Endothelial cell of umbilical vein (primary cell): Measurements from ENCODE around the gene FAM83C.

Experiments
- CTCF ChIP-seq, 2 donors: IDR thresholded peaks; 1 replicate in 1 of 2; 2 replicates in 1 of 2; pipeline ENCODE4 v1.5.1; 2011; ENCODE audit warnings: low read length in 2 of 2, mild to moderate bottlenecking in 2 of 2, moderate library complexity in 2 of 2, control low read depth in 1 of 2, inconsistent platforms in 1 of 2, low read depth in 1 of 2; ENCODE audit not compliant: insufficient read depth in 1 of 2; ENCODE audit errors: extremely low read depth in 1 of 2
- EZH2 ChIP-seq: IDR thresholded peaks from 2 replicates; pipeline ENCODE4 v1.6.1; 2012; ENCODE audit warnings: borderline replicate concordance, low read depth, mild to moderate bottlenecking, moderate library complexity, low read length, inconsistent platforms; ENCODE audit not compliant: severe bottlenecking
- FOS ChIP-seq: IDR thresholded peaks from 2 replicates; pipeline ENCODE4 v1.6.1; 2011; ENCODE audit warnings: mild to moderate bottlenecking, low read length, moderate library complexity, borderline replicate concordance; ENCODE audit not compliant: insufficient read depth
- GATA2 ChIP-seq: IDR thresholded peaks from 2 replicates; pipeline ENCODE4 v1.7.0; 2011; ENCODE audit warnings: low read depth, mild to moderate bottlenecking, moderate library complexity, mixed read lengths, low read length; ENCODE audit not compliant: insufficient read length, insufficient read depth
- JUN ChIP-seq: IDR thresholded peaks from 2 replicates; pipeline ENCODE4 v1.6.1; 2011; ENCODE audit warnings: borderline replicate concordance, low read depth; ENCODE audit not compliant: insufficient read length, insufficient read depth
- MAX ChIP-seq: IDR thresholded peaks from 2 replicates; pipeline ENCODE4 v1.6.1; 2011; ENCODE audit not compliant: insufficient read depth, insufficient read length
- MYC ChIP-seq: IDR thresholded peaks from one replicate; pipeline ENCODE4 v1.6.1; 2011; ENCODE audit warnings: mild to moderate bottlenecking, low read depth, low read length
- POLR2A ChIP-seq: IDR thresholded peaks from 2 replicates; pipeline ENCODE4 v1.6.1; 2012; ENCODE audit warnings: low read depth, mild to moderate bottlenecking, control low read depth, low read length
- POLR2AphosphoS5 ChIP-seq: IDR thresholded peaks from 2 replicates; pipeline ENCODE4 v1.6.1; 2012; ENCODE audit warnings: low read depth, mild to moderate bottlenecking, control low read depth, low read length, moderate library complexity; ENCODE audit not compliant: insufficient read depth

- TF ChIP-seq JUN = no peak
- no peak for TF ChIP-seq CTCF (IDR thresholded peaks at IDR 0.05; ENCODE audit: extremely low read depth in 1 of 2, insufficient read depth in 1 of 2, low read depth in 1 of 2, low read length in 2 of 2)
- no peak for TF ChIP-seq EZH2
- no peak for TF ChIP-seq GATA2
- TF ChIP-seq POLR2A = no peak
- TF ChIP-seq MAX = no peak
- TF ChIP-seq FOS = no peak
- no peak for TF ChIP-seq POLR2AphosphoS5
- no peak for TF ChIP-seq MYC
Measured at GRCh38 chr20:35334311-35335101, 42.3 kb upstream of the FAM83C start.
